Loucy (cell line): Measurements from ENCODE around the gene CDH13.

ENCODE experiments used
- H2AFZ ChIP-seq: fragments of 200-600 bp; sonication (generic); 2 replicates; pipeline ENCODE4 v1.6.0; 2016; ENCODE audit warnings: antibody characterized with exemption, mild to moderate bottlenecking, low read length, moderate library complexity
- H3F3A ChIP-seq: fragments of 200-600 bp; 2 replicates; pipeline ENCODE4 v1.6.0; 2016; ENCODE audit warnings: antibody characterized with exemption, low read depth, mild to moderate bottlenecking
- H3K27me3 ChIP-seq: fragments of 200-600 bp; sonication (generic); 2 replicates; pipeline ENCODE4 v1.6.1; 2014; ENCODE audit warnings: low read length, mild to moderate bottlenecking; ENCODE audit not compliant: insufficient read depth, poor library complexity, severe bottlenecking
- H3K36me3 ChIP-seq: fragments of 200-600 bp; sonication (generic); 2 replicates; pipeline ENCODE4 v1.6.1; 2016; ENCODE audit warnings: low read length; ENCODE audit not compliant: insufficient read depth
- H3K4me1 ChIP-seq: fragments of 200-600 bp; sonication (generic); 2 replicates; pipeline ENCODE4 v1.5.1; 2014; ENCODE audit warnings: low read length, mild to moderate bottlenecking; ENCODE audit not compliant: insufficient read depth, poor library complexity, severe bottlenecking
- H3K4me2 ChIP-seq: fragments of 200-600 bp; sonication (generic); 2 replicates; pipeline ENCODE4 v1.6.0; 2014; ENCODE audit warnings: antibody characterized with exemption, low read length, low read depth, mild to moderate bottlenecking; ENCODE audit not compliant: poor library complexity, severe bottlenecking
- H3K4me3 ChIP-seq: fragments of 200-600 bp; sonication (generic); 2 replicates; pipeline ENCODE4 v1.5.1; 2014; ENCODE audit warnings: low read length, mild to moderate bottlenecking, mixed read lengths; ENCODE audit not compliant: poor library complexity, severe bottlenecking
- H3K79me2 ChIP-seq: fragments of 200-600 bp; sonication (generic); 2 replicates; pipeline ENCODE4 v1.6.1; 2014; ENCODE audit warnings: low read length; ENCODE audit not compliant: insufficient read depth
- H3K9ac ChIP-seq: fragments of 200-600 bp; sonication (generic); 2 replicates; pipeline ENCODE4 v1.6.0; 2014; ENCODE audit warnings: mild to moderate bottlenecking, low read depth, low read length, moderate library complexity; ENCODE audit not compliant: poor library complexity, severe bottlenecking
- H3K9me2 ChIP-seq: fragments of 200-600 bp; sonication (generic); replicated peaks from 2 replicates; pipeline ENCODE4 v1.6.1; 2016; ENCODE audit warnings: low read depth, low read length, mixed read lengths
- H3K9me3 ChIP-seq: fragments of 200-600 bp; sonication (generic); 2 replicates; pipeline ENCODE4 v1.6.1; 2014; ENCODE audit warnings: mild to moderate bottlenecking, antibody characterized with exemption, low read length, low read depth; ENCODE audit not compliant: insufficient read depth
- H4K20me1 ChIP-seq: fragments of 200-600 bp; sonication (generic); 2 replicates; pipeline ENCODE4 v1.6.0; 2014; ENCODE audit warnings: antibody characterized with exemption, low read length, mild to moderate bottlenecking; ENCODE audit not compliant: insufficient read depth, poor library complexity, severe bottlenecking
- CTCF ChIP-seq: fragments of 200-600 bp; sonication (generic); conservative IDR thresholded peaks from 2 replicates; pipeline ENCODE4 v1.5.1; 2014; ENCODE audit warnings: mild to moderate bottlenecking, antibody characterized with exemption, low read length
- EZH2phosphoT487 ChIP-seq: fragments of 200-600 bp; IDR thresholded peaks from 2 replicates; pipeline ENCODE4 v1.6.1; 2018; ENCODE audit warnings: antibody characterized with exemption, mild to moderate bottlenecking, moderate library complexity, borderline replicate concordance

The CDH13 gene

DNA sequence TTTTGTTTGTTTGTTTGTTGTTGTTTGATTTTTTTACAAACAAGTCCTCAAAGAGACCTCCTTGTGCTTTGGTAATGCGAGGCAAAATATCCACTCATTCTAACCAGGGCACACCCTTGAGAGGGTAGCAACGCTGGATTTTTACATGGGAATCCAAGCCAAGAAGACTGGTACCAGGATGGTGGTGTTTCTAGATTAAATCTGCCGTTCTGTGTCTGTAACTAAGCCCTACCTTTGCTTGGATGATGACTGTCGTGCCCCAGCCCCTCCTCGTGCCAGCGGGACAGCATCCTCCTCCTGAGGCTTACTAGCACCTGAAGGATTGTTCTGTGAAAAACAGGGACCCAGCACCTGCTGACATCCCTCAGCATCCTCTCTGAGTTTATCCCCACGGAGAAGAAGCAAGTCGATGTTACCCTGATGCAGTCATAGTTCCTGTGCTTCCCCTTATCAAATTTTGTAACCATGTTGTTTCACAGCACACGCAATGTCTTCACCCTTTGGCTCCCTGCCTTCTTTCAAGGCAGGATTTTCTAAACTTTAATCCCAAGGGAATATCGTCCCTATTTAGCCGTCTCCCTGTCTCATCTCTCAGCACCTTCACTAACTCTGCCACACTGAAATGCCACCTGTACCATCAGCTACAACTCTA, 1175.9 kb downstream of the CDH13 start:
- H2AFZ ChIP-seq = no peak overlapping the region
- H3K4me1 ChIP-seq = peaks cover 3% of the 10 kb centered on the region
- no peak overlapping the region for H3K4me2 ChIP-seq
- H3F3A ChIP-seq = no peaks in the 10 kb centered on the region
- no peaks in the 10 kb centered on the region for H3K79me2 ChIP-seq
- H3K27me3 ChIP-seq = no peaks in the 10 kb centered on the region
- H3K9me3 ChIP-seq = no peaks in the 10 kb centered on the region
- TF ChIP-seq EZH2phosphoT487 = no peak
- TF ChIP-seq CTCF = no peak
- no peak overlapping the region for H3K4me3 ChIP-seq
- no peaks in the 10 kb centered on the region for H3K36me3 ChIP-seq
- no peaks in the 10 kb centered on the region for H3K9me2 ChIP-seq
- no peak overlapping the region for H3K9ac ChIP-seq
- H4K20me1 ChIP-seq = no peaks in the 10 kb centered on the region

DNA sequence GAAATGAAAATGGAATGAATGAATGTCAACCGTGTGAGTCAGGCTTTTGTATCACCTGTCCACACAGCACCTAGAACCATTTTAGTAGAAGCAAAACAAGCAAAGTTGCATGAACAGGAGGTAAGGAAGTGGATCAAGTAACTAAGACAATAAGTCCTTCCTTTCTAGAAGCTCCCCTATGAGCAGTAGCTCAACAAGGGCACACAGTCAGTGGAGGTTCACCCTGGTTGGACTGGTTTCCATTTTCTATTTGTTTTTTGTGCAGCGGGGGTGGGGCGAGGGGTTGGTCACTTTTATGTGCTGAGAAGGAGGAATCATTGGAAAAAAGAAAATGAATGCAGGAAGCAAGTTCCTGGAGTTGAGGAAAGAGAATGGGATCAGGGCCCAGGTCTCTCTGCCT, 1177.0 kb downstream of the CDH13 start:
- H3K4me3 ChIP-seq = no peak overlapping the region
- no peaks in the 10 kb centered on the region for H3K9me3 ChIP-seq
- H3K79me2 ChIP-seq = peaks cover 10% of the 10 kb centered on the region
- no peak overlapping the region for H3K9ac ChIP-seq
- no peak for TF ChIP-seq CTCF
- TF ChIP-seq EZH2phosphoT487 = no peak
- no peaks in the 10 kb centered on the region for H3K27me3 ChIP-seq
- H3K4me1 ChIP-seq = peaks cover 4% of the 10 kb centered on the region
- H3K36me3 ChIP-seq = no peaks in the 10 kb centered on the region
- no peaks in the 10 kb centered on the region for H3F3A ChIP-seq
- no peaks in the 10 kb centered on the region for H3K9me2 ChIP-seq
- peaks cover 7% of the 10 kb centered on the region for H4K20me1 ChIP-seq
- H3K4me2 ChIP-seq = no peak overlapping the region
- H2AFZ ChIP-seq = no peak overlapping the region

GRCh38 chr16:83804366-83804765, 1177.6 kb downstream of the CDH13 start:
- Histone ChIP-seq H2AFZ (no peak overlapping the region), H4K20me1 (peaks cover 13% of the 10 kb centered on the region), H3K79me2 (peaks cover 15% of the 10 kb centered on the region), H3K9me3 (no peaks in the 10 kb centered on the region), H3K9me2 (no peaks in the 10 kb centered on the region), H3K4me1 (peaks cover 10% of the 10 kb centered on the region), H3K4me2 (no peak overlapping the region), H3K27me3 (no peaks in the 10 kb centered on the region), H3F3A (no peaks in the 10 kb centered on the region), H3K36me3 (no peaks in the 10 kb centered on the region), H3K4me3 (no peak overlapping the region), H3K9ac (no peak overlapping the region)
- TF ChIP-seq EZH2phosphoT487 = no peak
- TF ChIP-seq CTCF = no peak
